ENCODE measurements around the gene GPD1L. TPM values are rescaled to one million over a fixed set of nuclear protein-coding genes. Genes with fewer than 3 reads are reported as not detected.

The GPD1L gene
- total RNA-seq, 3 donors from 2014 or later (not counting 1 experiment from before 2014, with no cell fraction given), result 14.8 to 35.3 (median 28.4) TPM

GRCh38 chr3:32165442-32165841 lies 59.0 kb downstream of the GPD1L start:
- H3K9me3 ChIP-seq (ENCODE audit: control insufficient read depth, insufficient read depth, low read length), result no peaks in the 10 kb centered on the region
- Mint-ChIP-seq H3K27ac (no peak overlapping the region), H3K9me3 (no peaks in the 10 kb centered on the region), H3K4me3 (no peak overlapping the region), H3K36me3 (peaks cover 25% of the 10 kb centered on the region), H3K27me3 (ENCODE audit: low read depth in 2 of 2) (no peaks in the 10 kb centered on the region), H3K4me1 (peaks cover 0 to 5% of the 10 kb centered on the region in 2 donors)
- no peak for TF ChIP-seq CTCF (IDR thresholded peaks at IDR 0.05)
- no peaks in the 10 kb centered on the region for H3K4me1 ChIP-seq (ENCODE audit: control insufficient read depth, insufficient read depth, low read length)
- H3K27ac ChIP-seq (ENCODE audit: low read length), result no peak overlapping the region
- 93% methylated on average over 1 of the region's 1 CpG for WGBS (ENCODE audit: insufficient coverage)
- peaks cover 43% of the 10 kb centered on the region for H3K36me3 ChIP-seq (ENCODE audit: control insufficient read depth, insufficient read depth, low read length)
- no peak for DNase-seq
- ATAC-seq, result no peak
- H3K4me3 ChIP-seq (ENCODE audit: low read length), result no peak overlapping the region
- intact Hi-C loops (cut with micrococcal nuclease), result no loop called here
- H3K27me3 ChIP-seq (ENCODE audit: control insufficient read depth, insufficient read depth, low read length), result no peaks in the 10 kb centered on the region

- Mint-ChIP-seq H3K27me3 (ENCODE audit: low read depth in 2 of 2) (no peaks in the 10 kb centered on the region), H3K36me3 (peaks cover 32% of the 10 kb centered on the region), H3K9me3 (peaks cover 0 to 5% of the 10 kb centered on the region in 2 donors), H3K4me3 (no peak overlapping the region), H3K27ac (no peak overlapping the region), H3K4me1 (peaks cover 0 to 4% of the 10 kb centered on the region in 2 donors)
- no peaks in the 10 kb centered on the region for H3K27me3 ChIP-seq (ENCODE audit: control insufficient read depth, insufficient read depth, low read length)
- peaks cover 6% of the 10 kb centered on the region for H3K9me3 ChIP-seq (ENCODE audit: control insufficient read depth, insufficient read depth, low read length)
- no peak for TF ChIP-seq CTCF (IDR thresholded peaks at IDR 0.05)
- WGBS (ENCODE audit: insufficient coverage), result 95% methylated on average over 4 of the region's 4 CpGs
- H3K4me1 ChIP-seq (ENCODE audit: control insufficient read depth, insufficient read depth, low read length), result no peaks in the 10 kb centered on the region
- DNase-seq (no peak), ATAC-seq (no peak)
- intact Hi-C loops (cut with micrococcal nuclease), result no loop called here
- peaks cover 40% of the 10 kb centered on the region for H3K36me3 ChIP-seq (ENCODE audit: control insufficient read depth, insufficient read depth, low read length)
- no peak overlapping the region for H3K27ac ChIP-seq (ENCODE audit: low read length)
- H3K4me3 ChIP-seq (ENCODE audit: low read length), result no peak overlapping the region
Observed at GRCh38 chr3:32166654-32167053, 60.2 kb downstream of the GPD1L start.

- H3K4me3 Mint-ChIP-seq, result no peak overlapping the region
Observed at GRCh38 chr3:32172420-32172819, 66.0 kb downstream of the GPD1L start.

More at GRCh38 chr3:32172420-32172819, 66.0 kb downstream of the GPD1L start:
- Histone ChIP-seq H3K36me3 (ENCODE audit: control insufficient read depth, insufficient read depth, low read length) (peaks cover 13% of the 10 kb centered on the region), H3K4me3 (ENCODE audit: low read length) (no peak overlapping the region), H3K4me1 (ENCODE audit: control insufficient read depth, insufficient read depth, low read length) (no peaks in the 10 kb centered on the region), H3K9me3 (ENCODE audit: control insufficient read depth, insufficient read depth, low read length) (peaks cover 6% of the 10 kb centered on the region), H3K27me3 (ENCODE audit: control insufficient read depth, insufficient read depth, low read length) (no peaks in the 10 kb centered on the region), H3K27ac (ENCODE audit: low read length) (no peak overlapping the region)
- Mint-ChIP-seq H3K4me1 (peaks cover 7 to 8% of the 10 kb centered on the region in 2 donors), H3K27me3 (ENCODE audit: low read depth in 2 of 2) (peaks cover 0 to 5% of the 10 kb centered on the region in 2 donors), H3K9me3 (peaks cover 0 to 5% of the 10 kb centered on the region in 2 donors), H3K36me3 (peaks cover 24% of the 10 kb centered on the region), H3K27ac (no peak overlapping the region)
- intact Hi-C loops (cut with micrococcal nuclease), result loop anchor here (10.0 kb wide), 1 partner anchor 492 kb away; no protein-coding TSS in a partner anchor
- TF ChIP-seq CTCF (IDR thresholded peaks at IDR 0.05), result no peak
- WGBS (ENCODE audit: insufficient coverage), result 100% methylated on average over 1 of the region's 1 CpG
- DNase-seq (no peak), ATAC-seq (no peak)

Data from natural killer cell (primary cell).